ENCODE results near the gene ERV3-1.

DNA sequence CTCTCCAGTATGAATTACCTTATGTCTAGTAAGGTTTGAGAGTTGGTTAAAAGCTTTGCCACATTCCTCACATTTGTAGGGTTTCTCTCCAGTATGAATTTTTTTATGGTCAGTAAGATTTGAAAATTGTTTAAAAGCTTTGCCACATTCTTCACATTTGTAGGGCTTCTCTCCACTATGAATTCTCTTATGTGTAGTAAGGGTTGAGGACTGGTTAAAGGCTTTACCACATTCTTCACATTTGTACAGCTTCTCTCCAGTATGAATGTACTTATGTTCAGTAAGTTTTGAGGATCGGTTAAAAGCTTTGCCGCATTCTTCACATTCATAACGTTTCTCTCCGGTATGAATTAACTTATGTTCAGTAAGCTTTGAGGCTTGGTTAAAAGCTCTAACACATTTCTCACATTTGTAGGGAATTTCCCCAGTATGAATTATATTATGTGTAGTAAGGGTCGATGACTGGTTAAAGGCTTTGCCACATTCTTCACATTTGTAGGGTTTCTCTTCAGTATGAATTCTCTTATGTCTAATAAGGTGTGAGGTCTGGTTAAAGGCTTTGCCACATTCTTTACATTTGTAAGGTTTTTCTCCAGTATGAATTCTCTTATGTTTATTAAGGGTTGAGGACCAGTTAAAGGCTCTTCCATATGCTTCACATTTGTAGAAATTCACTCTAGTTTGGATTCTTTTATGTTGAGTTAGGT is 27.8 kb downstream of the ERV3-1 start:
- no peak for TF ChIP-seq EP300 (IDR thresholded peaks at IDR 0.05)
- TF ChIP-seq POLR2A (IDR thresholded peaks at IDR 0.05): no peak
- no peak for TF ChIP-seq CTCF (IDR thresholded peaks at IDR 0.05)
